Osteoblast (primary cell): ENCODE data around the gene SDC3. TPM values are rescaled to one million over a fixed set of nuclear protein-coding genes. Genes with fewer than 3 reads are reported as not detected.

Experiments
- DNase-seq: peaks from one replicate; pipeline ENCODE4 v3.0.0; 2011; ENCODE audit warnings: low spot score, mixed read lengths; ENCODE audit not compliant: insufficient read length; ENCODE audit errors: missing footprints
- H2AFZ ChIP-seq: 2 replicates; pipeline ENCODE4 v1.6.0; 2011; ENCODE audit warnings: mild to moderate bottlenecking, low read length
- H3K27ac ChIP-seq: 2 replicates; pipeline ENCODE4 v1.5.1; 2011; ENCODE audit warnings: mild to moderate bottlenecking, low read depth, low read length, moderate library complexity
- H3K27me3 ChIP-seq: 2 replicates; pipeline ENCODE4 v1.6.0; 2012; ENCODE audit warnings: mild to moderate bottlenecking, control low read depth, inconsistent platforms, low read length, moderate library complexity; ENCODE audit not compliant: insufficient read depth
- H3K36me3 ChIP-seq: 2 replicates; pipeline ENCODE4 v1.5.1; 2011; ENCODE audit warnings: mild to moderate bottlenecking, low read length, control low read depth, moderate library complexity; ENCODE audit not compliant: insufficient read depth
- H3K4me1 ChIP-seq: 2 replicates; pipeline ENCODE4 v1.5.1; 2011; ENCODE audit warnings: mild to moderate bottlenecking, low read length, control low read depth, moderate library complexity; ENCODE audit not compliant: insufficient read depth
- H3K4me2 ChIP-seq: 2 replicates; pipeline ENCODE4 v1.6.0; 2011; ENCODE audit warnings: mild to moderate bottlenecking, low read length; ENCODE audit not compliant: insufficient read depth
- H3K4me3 ChIP-seq: fragments of 200-600 bp; sonication (generic); 3 replicates; pipeline ENCODE4 v1.5.1; 2012; ENCODE audit warnings: mild to moderate bottlenecking, low read length, inconsistent platforms; ENCODE audit not compliant: insufficient read depth
- H3K79me2 ChIP-seq: 2 replicates; pipeline ENCODE4 v1.6.0; 2012; ENCODE audit warnings: mild to moderate bottlenecking, low read length, control low read depth, inconsistent platforms; ENCODE audit not compliant: insufficient read depth
- H3K9me3 ChIP-seq: 2 replicates; pipeline ENCODE4 v1.5.1; 2011; ENCODE audit warnings: low read depth, low read length, control low read depth
- H4K20me1 ChIP-seq: 2 replicates; pipeline ENCODE4 v1.6.0; 2012; ENCODE audit warnings: mild to moderate bottlenecking, low read length, control low read depth; ENCODE audit not compliant: insufficient read depth
- total RNA-seq: library from RNA; depleted of rRNA; stranded (reverse); fragments of >200 nt; gene quantifications from 2 replicates; pipeline ENCODE4 v1.2.3, GENCODE V29; 2012
- TF ChIP-seq, protein P1 (sequence below): IDR thresholded peaks from 2 replicates; pipeline ENCODE4 v1.5.1; 2011; ENCODE audit warnings: mild to moderate bottlenecking, low read depth, low read length, moderate library complexity; ENCODE audit errors: extremely low read depth

The SDC3 gene
- total RNA-seq, 1 donor = 39.8 TPM

DNA sequence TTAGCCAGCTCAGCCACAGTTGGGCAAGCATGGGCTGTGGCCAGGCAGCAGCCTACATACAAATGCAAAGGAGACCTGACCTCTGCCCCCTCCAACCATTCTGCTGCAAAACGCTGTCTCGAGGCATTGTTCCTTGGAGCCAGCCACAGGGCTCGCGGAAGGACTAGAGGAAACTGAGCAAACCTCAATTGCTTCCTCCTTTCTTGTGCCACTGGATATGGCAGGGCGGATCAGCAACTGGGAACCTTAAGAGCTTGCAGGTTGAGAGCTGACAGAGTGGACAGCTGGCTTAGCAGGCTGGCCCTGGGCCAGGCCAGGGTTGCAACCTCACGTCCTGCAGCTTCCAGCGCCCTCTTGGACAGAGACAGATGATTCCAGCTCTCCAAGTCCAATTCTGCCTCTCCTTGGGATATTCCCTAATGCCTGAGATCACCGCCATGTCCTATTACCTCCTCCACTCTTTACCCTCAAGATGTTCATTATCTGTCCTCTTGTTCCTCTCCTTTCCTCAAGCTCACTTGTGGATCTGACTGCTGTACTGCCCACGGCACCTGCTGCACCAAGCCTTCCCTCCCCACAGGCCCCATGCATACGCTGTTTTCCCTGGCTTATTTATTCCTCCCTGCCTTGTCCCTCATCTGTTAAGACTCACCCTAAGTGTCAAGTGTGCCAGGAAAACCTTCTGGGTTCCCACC, 67.5 kb downstream of the SDC3 start:
- Histone ChIP-seq H3K4me2 (no peak overlapping the region), H3K4me1 (peaks cover 3% of the 10 kb centered on the region), H3K36me3 (no peaks in the 10 kb centered on the region), H3K79me2 (no peaks in the 10 kb centered on the region), H3K27ac (no peak overlapping the region), H3K4me3 (no peak overlapping the region), H2AFZ (no peak overlapping the region), H4K20me1 (no peaks in the 10 kb centered on the region), H3K9me3 (no peaks in the 10 kb centered on the region), H3K27me3 (peaks cover 39% of the 10 kb centered on the region)
- TF ChIP-seq, protein P1, sequence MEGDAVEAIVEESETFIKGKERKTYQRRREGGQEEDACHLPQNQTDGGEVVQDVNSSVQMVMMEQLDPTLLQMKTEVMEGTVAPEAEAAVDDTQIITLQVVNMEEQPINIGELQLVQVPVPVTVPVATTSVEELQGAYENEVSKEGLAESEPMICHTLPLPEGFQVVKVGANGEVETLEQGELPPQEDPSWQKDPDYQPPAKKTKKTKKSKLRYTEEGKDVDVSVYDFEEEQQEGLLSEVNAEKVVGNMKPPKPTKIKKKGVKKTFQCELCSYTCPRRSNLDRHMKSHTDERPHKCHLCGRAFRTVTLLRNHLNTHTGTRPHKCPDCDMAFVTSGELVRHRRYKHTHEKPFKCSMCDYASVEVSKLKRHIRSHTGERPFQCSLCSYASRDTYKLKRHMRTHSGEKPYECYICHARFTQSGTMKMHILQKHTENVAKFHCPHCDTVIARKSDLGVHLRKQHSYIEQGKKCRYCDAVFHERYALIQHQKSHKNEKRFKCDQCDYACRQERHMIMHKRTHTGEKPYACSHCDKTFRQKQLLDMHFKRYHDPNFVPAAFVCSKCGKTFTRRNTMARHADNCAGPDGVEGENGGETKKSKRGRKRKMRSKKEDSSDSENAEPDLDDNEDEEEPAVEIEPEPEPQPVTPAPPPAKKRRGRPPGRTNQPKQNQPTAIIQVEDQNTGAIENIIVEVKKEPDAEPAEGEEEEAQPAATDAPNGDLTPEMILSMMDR = no peak
- DNase-seq = no peak

DNA sequence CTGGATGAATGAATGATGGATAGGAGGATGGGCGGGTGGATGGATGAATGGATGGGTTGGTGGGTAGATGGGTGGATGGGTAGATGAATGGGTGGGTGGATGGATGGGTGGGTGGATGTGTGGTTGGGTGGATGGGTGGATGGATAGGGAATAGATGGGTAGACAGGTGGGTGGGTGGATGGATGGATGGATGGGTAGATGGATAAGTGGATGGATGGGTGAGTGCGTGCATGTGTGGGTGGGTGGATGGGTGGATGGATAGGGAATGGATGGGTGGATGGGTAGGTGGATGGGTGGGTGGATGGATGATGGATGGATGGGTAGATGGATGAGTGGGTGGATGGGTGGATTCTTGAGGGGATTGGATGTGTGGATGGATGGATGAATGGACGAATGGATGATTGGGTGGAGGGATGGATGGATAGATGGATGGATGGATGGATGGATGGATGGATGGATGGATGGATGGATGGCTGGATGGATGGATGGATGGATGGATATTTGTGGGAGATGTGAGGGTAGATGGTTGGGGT, 68.7 kb downstream of the SDC3 start:
- Histone ChIP-seq H3K4me3 (no peak overlapping the region), H3K9me3 (no peaks in the 10 kb centered on the region), H3K27me3 (peaks cover 36% of the 10 kb centered on the region), H3K36me3 (no peaks in the 10 kb centered on the region), H3K27ac (no peak overlapping the region), H3K4me2 (no peak overlapping the region), H4K20me1 (no peaks in the 10 kb centered on the region), H3K79me2 (no peaks in the 10 kb centered on the region), H2AFZ (no peak overlapping the region), H3K4me1 (no peaks in the 10 kb centered on the region)
- DNase-seq = no peak
- TF ChIP-seq, protein P1 = no peak

DNA sequence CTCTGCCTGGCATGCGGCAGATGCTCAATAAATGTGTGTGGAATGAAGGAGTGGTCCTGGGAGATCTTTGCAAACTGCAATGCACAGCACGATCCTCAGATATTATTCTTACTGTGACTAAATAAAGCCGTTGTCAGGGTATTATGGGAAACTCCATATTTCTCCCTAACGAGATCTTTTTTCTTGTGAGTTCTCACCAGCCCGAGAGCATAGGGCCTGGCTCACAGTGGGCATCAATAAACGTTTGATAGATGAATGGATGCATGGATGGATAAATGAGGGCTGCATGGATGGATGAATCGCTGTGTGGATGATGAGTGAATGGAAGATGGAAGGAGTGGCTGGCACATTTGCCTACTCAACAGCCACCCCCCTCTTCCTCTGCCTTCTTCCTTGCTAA, 69.6 kb downstream of the SDC3 start:
- TF ChIP-seq, protein P1 = no peak
- Histone ChIP-seq H3K4me3 (no peak overlapping the region), H3K27ac (no peak overlapping the region), H3K36me3 (no peaks in the 10 kb centered on the region), H3K9me3 (no peaks in the 10 kb centered on the region), H2AFZ (no peak overlapping the region), H3K4me1 (no peaks in the 10 kb centered on the region), H3K79me2 (no peaks in the 10 kb centered on the region), H4K20me1 (no peaks in the 10 kb centered on the region), H3K4me2 (no peak overlapping the region), H3K27me3 (peaks cover 43% of the 10 kb centered on the region)
- no peak for DNase-seq

DNA sequence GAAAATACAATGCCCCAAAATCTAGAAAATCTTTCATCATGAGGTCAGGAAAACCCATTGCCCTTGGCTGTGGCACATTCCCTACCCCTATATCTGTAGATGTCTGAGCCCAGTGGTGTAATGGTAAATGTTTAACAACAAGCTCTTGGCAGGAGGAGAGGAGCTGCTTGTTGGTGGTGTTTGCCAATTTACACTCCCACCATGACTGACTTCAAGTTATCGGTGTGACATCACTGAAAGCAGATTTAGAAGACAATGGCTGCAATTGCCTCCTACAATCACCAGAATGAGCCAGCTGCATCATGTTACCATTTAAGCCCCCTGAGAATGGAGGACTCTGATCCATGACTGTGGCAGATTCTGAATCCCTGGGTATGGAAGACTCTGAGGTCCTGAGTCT, 70.9 kb downstream of the SDC3 start:
- Histone ChIP-seq H3K27me3 (peaks cover 48% of the 10 kb centered on the region), H3K79me2 (no peaks in the 10 kb centered on the region)

More for the DNA sequence above, 70.9 kb downstream of the SDC3 start:
- no peak for DNase-seq
- Histone ChIP-seq H3K27ac (no peak overlapping the region), H3K4me2 (no peak overlapping the region), H2AFZ (no peak overlapping the region), H4K20me1 (no peaks in the 10 kb centered on the region), H3K4me1 (no peaks in the 10 kb centered on the region), H3K4me3 (no peak overlapping the region), H3K9me3 (no peaks in the 10 kb centered on the region), H3K36me3 (no peaks in the 10 kb centered on the region)
- TF ChIP-seq, protein P1 = no peak
